ENCODE data around the gene PIM3. TPM values are rescaled to one million over a fixed set of nuclear protein-coding genes. Genes with fewer than 3 reads are reported as not detected.

The PIM3 gene
- total and polyA plus RNA-seq, 4 donors, result 11.0 to 74.9 (median 28.7) TPM

GRCh38 chr22:49971232-49972162 is 10.9 kb downstream of the PIM3 start:
- H3K4me1 ChIP-seq (ENCODE audit: control insufficient read depth in 1 of 2, insufficient read depth in 2 of 2, low read length in 2 of 2), result no peaks in the 10 kb centered on the region
- H3K9me3 ChIP-seq (ENCODE audit: control insufficient read depth, low read length), result no peaks in the 10 kb centered on the region
- no peaks in the 10 kb centered on the region for H3K36me3 ChIP-seq (ENCODE audit: control insufficient read depth in 1 of 2, insufficient read depth in 2 of 2, low read length in 1 of 2)
- peak; percentile 68 for ATAC-seq (ENCODE audit: low FRiP score)
- WGBS, 2 donors, result 5 to 6% methylated on average over 55 to 81 of the region's 81 CpGs
- DNase-seq, result peak; percentile 89 to 94
- H3K4me3 ChIP-seq (ENCODE audit: low read length in 2 of 2), result peak overlapping the region; percentile 9 to 14
- H3K27me3 ChIP-seq (ENCODE audit: control insufficient read depth in 1 of 2, insufficient read depth in 2 of 2, low read length in 1 of 2), result no peaks in the 10 kb centered on the region
- intact Hi-C loops (cut with DNase I), result loop anchor here (2.0 to 10.0 kb wide), 2 partner anchors 35 to 47 kb away; no protein-coding TSS in a partner anchor
- no peak overlapping the region for H3K27ac ChIP-seq (ENCODE audit: low read depth in 1 of 2, low read length in 2 of 2)

- intact Hi-C loops (cut with DNase I), result loop anchor here in 1 of 2 donors (10.0 kb wide), 1 partner anchor 48 kb away; no protein-coding TSS in a partner anchor
- H3K9me3 ChIP-seq (ENCODE audit: control insufficient read depth, low read length), result no peaks in the 10 kb centered on the region
- DNase-seq (peak; percentile 53 to 78), ATAC-seq (ENCODE audit: low FRiP score) (no peak)
- H3K27me3 ChIP-seq (ENCODE audit: control insufficient read depth in 1 of 2, insufficient read depth in 2 of 2, low read length in 1 of 2), result no peaks in the 10 kb centered on the region
- H3K4me1 ChIP-seq (ENCODE audit: control insufficient read depth in 1 of 2, insufficient read depth in 2 of 2, low read length in 2 of 2), result no peaks in the 10 kb centered on the region
- no peak overlapping the region for H3K4me3 ChIP-seq (ENCODE audit: low read length in 2 of 2)
- 34 to 37% methylated on average over 32 to 45 of the region's 45 CpGs for WGBS, 2 donors
- no peak overlapping the region for H3K27ac ChIP-seq (ENCODE audit: low read depth in 1 of 2, low read length in 2 of 2)
- no peaks in the 10 kb centered on the region for H3K36me3 ChIP-seq (ENCODE audit: control insufficient read depth in 1 of 2, insufficient read depth in 2 of 2, low read length in 1 of 2)
These were observed 11.8 kb downstream of the PIM3 start for GRCh38 chr22:49972163-49973017.

- intact Hi-C loops (cut with DNase I), result loop anchor here in 1 of 2 donors (10.0 kb wide), 1 partner anchor 48 kb away; no protein-coding TSS in a partner anchor
- no peak for ATAC-seq (ENCODE audit: low FRiP score)
- no peaks in the 10 kb centered on the region for H3K27me3 ChIP-seq (ENCODE audit: control insufficient read depth in 1 of 2, insufficient read depth in 2 of 2, low read length in 1 of 2)
- WGBS, 2 donors, result 91 to 92% methylated on average over 5 of the region's 5 CpGs
- no peak overlapping the region for H3K4me3 ChIP-seq (ENCODE audit: low read length in 2 of 2)
- no peaks in the 10 kb centered on the region for H3K9me3 ChIP-seq (ENCODE audit: control insufficient read depth, low read length)
- H3K36me3 ChIP-seq (ENCODE audit: control insufficient read depth in 1 of 2, insufficient read depth in 2 of 2, low read length in 1 of 2), result no peaks in the 10 kb centered on the region
- no peak overlapping the region for H3K27ac ChIP-seq (ENCODE audit: low read depth in 1 of 2, low read length in 2 of 2)
- no peaks in the 10 kb centered on the region for H3K4me1 ChIP-seq (ENCODE audit: control insufficient read depth in 1 of 2, insufficient read depth in 2 of 2, low read length in 2 of 2)
- DNase-seq, result peak in 1 of 2 donors; percentile 2
These were observed 12.7 kb downstream of the PIM3 start for GRCh38 chr22:49973018-49973961.

- no peak overlapping the region for H3K4me3 ChIP-seq (ENCODE audit: low read length in 2 of 2)
- intact Hi-C loops (cut with DNase I), result loop anchor here in 1 of 2 donors (5.0 to 10.0 kb wide), 2 partner anchors 51 to 57 kb away; no protein-coding TSS in a partner anchor
- no peaks in the 10 kb centered on the region for H3K27me3 ChIP-seq (ENCODE audit: control insufficient read depth in 1 of 2, insufficient read depth in 2 of 2, low read length in 1 of 2)
- H3K27ac ChIP-seq (ENCODE audit: low read depth in 1 of 2, low read length in 2 of 2), result no peak overlapping the region
- peak; percentile 50 to 73 for DNase-seq
- no peak for ATAC-seq (ENCODE audit: low FRiP score)
- H3K9me3 ChIP-seq (ENCODE audit: control insufficient read depth, low read length), result no peaks in the 10 kb centered on the region
- H3K36me3 ChIP-seq (ENCODE audit: control insufficient read depth in 1 of 2, insufficient read depth in 2 of 2, low read length in 1 of 2), result no peaks in the 10 kb centered on the region
- 44 to 48% methylated on average over 11 to 17 of the region's 17 CpGs for WGBS, 2 donors
- no peaks in the 10 kb centered on the region for H3K4me1 ChIP-seq (ENCODE audit: control insufficient read depth in 1 of 2, insufficient read depth in 2 of 2, low read length in 2 of 2)
These were observed 15.2 kb downstream of the PIM3 start for GRCh38 chr22:49975543-49976389.

- ATAC-seq (ENCODE audit: low FRiP score), result peak; percentile 3
- DNase-seq, result peak in 1 of 2 donors; percentile 13
- WGBS, 2 donors, result 52 to 60% methylated on average over 15 of the region's 15 CpGs
These were observed 16.0 kb downstream of the PIM3 start for GRCh38 chr22:49976439-49977175.

GRCh38 chr22:49977578-49977977 is 17.0 kb downstream of the PIM3 start:
- Histone ChIP-seq H3K4me3 (ENCODE audit: low read length in 2 of 2) (no peak overlapping the region), H3K27ac (ENCODE audit: low read depth in 1 of 2, low read length in 2 of 2) (no peak overlapping the region), H3K27me3 (ENCODE audit: control insufficient read depth in 1 of 2, insufficient read depth in 2 of 2, low read length in 1 of 2) (no peaks in the 10 kb centered on the region), H3K36me3 (ENCODE audit: control insufficient read depth in 1 of 2, insufficient read depth in 2 of 2, low read length in 1 of 2) (no peaks in the 10 kb centered on the region), H3K4me1 (ENCODE audit: control insufficient read depth in 1 of 2, insufficient read depth in 2 of 2, low read length in 2 of 2) (no peaks in the 10 kb centered on the region), H3K9me3 (ENCODE audit: control insufficient read depth, low read length) (no peaks in the 10 kb centered on the region)
- ATAC-seq (ENCODE audit: low FRiP score) (no peak), DNase-seq (peak in 1 of 2 donors; percentile 45)
- WGBS, 2 donors, result 71 to 81% methylated on average over 14 of the region's 14 CpGs
- intact Hi-C loops (cut with DNase I), result loop anchor here in 1 of 2 donors (5.0 to 10.0 kb wide), 2 partner anchors 53 to 55 kb away; no protein-coding TSS in a partner anchor

More at GRCh38 chr22:49976439-49977175, 16.0 kb downstream of the PIM3 start:
- no peaks in the 10 kb centered on the region for H3K36me3 ChIP-seq (ENCODE audit: control insufficient read depth in 1 of 2, insufficient read depth in 2 of 2, low read length in 1 of 2)
- no peak overlapping the region for H3K4me3 ChIP-seq (ENCODE audit: low read length in 2 of 2)
- no peaks in the 10 kb centered on the region for H3K27me3 ChIP-seq (ENCODE audit: control insufficient read depth in 1 of 2, insufficient read depth in 2 of 2, low read length in 1 of 2)
- no peak overlapping the region for H3K27ac ChIP-seq (ENCODE audit: low read depth in 1 of 2, low read length in 2 of 2)
- H3K4me1 ChIP-seq (ENCODE audit: control insufficient read depth in 1 of 2, insufficient read depth in 2 of 2, low read length in 2 of 2), result no peaks in the 10 kb centered on the region
- intact Hi-C loops (cut with DNase I), result loop anchor here in 1 of 2 donors (5.0 to 10.0 kb wide), 2 partner anchors 52 to 56 kb away; no protein-coding TSS in a partner anchor
- H3K9me3 ChIP-seq (ENCODE audit: control insufficient read depth, low read length), result no peaks in the 10 kb centered on the region

All from aorta (tissue), 5 donors.